GM21737 (cell line): ENCODE measurements around the gene MCM8.

Experiments
- ATAC-seq: cut with Tn5 transposase; IDR thresholded peaks from one replicate; pipeline ENCODE4 v1.9.1; 2021; ENCODE audit warnings: mild to moderate bottlenecking, moderate library complexity; ENCODE audit not compliant: unreplicated experiment

MCM8 gene

DNA sequence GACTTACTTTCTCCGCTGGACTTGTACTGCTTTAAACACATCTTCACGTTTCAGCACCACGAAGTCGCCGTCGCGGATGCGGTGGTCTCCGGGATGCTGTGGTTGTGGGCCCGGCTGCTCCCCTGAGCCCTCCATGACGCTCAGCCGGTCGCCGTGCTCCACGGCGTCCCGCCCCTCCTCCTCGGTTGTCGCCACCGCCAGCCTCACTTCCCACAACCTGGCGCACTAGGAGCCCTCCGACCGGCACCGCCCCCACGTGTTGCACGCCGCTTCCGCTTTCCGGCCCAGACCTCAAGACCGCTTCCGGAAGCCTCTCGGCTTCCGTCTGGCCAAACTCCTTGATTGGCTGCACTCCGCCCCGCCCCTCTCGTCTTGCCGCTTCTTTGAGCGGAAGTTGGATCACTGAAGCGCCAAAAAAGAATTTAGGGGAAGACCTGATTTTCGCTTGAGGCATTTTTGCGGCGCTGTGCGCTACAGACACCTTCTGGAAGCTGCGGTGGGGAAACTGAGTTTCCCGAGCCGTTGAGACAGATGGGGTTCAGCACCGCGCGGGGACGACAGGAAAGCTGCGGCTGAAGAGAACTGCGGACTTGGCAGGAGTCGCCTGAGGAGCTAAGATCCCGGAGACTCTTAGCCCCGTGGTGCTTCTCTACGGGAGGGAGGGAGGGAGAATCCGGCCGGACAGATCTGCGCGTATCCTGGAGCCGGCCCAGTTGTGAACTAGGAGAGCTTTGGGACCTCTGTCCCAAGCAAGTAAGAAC lies at the start of gene MCM8, which contains the start of gene TRMT6:
Gene MCM8, plus strand, starts transcription at position 382 of the 761 bp plus-strand sequence. CDS start 1,364 bp downstream, outside the sequence.
Gene TRMT6, minus strand, starts transcription at position 263 of the 761 bp plus-strand sequence. Its CDS starts 128 bp downstream, at position 135.
- peak; percentile 92 for ATAC-seq

DNA sequence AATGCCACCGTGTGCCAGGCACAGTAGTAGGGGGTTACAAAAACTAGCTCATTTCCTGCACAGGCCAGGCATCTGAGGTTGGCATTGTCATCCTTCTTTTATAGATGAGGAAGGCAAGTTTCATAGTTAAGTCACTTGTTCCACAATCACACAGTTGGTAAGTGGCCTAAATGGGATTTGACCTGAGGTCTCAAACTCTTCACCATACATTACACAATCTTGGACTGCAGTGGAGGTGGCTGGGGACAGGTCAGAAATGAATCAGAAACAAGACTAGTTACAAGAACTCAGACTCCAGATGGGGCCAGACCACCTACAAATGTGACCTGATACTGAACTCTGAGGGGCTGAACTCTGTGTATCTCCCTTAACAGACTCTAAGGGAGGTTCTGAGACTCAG lies 49.5 kb upstream of the MCM8 start:
- ATAC-seq: no peak

DNA sequence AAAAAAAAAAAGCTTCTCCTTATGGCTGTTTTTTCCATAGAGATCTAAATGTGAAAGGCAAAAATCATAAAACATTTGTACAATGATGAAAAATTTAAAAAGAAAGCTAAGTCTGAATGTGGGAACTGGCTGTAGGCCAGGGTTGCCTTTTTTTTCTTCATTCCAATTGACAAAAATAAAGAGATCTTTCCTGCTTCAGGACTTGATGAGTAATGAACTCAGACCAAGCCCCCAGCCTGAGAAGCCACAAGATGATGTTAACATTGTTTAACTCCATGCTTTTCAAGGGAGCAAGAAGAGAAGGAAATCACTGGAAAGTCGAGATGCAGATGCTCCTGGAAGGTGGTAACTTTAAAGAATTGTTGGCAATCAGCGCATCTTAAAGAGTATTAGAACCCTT lies 41.5 kb upstream of the MCM8 start:
- no peak for ATAC-seq

DNA sequence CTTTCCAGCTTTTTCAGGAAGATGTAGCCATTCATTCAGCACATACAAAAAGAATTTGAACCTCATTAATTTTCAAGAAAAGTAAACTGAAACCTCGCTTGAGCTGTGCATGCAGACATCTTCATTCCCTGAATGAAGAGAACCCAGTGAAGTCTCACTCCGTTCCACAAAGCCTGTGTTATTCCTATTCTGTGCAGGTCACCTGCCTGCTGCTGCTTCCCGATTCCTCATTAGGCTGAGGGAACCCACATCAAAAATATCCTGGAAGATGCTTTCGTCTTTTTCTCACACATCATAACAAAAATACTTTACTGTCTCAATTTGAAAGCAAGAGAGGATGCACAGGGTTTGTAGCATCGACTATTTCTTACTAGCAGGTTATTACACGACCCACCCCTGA lies 40.3 kb upstream of the MCM8 start:
- no peak for ATAC-seq

DNA sequence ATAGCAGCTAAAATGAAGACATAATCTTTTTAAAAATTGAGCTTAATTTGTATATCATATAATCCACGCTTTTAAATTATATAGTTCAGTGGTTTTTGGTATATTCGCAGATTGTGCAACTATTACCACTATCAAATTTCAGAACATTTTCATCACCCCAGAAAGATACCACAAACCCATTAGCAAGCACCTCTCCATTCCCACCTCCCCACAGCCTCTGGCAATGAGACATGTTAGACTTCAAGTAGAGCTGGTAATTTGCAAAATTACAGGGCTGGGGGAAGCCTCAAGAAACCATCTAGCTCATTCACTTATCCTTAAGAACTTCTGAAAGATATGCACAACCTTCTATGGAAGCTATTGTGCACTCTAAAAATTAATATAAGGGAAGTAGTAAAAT lies 37.3 kb upstream of the MCM8 start:
- ATAC-seq: no peak

DNA sequence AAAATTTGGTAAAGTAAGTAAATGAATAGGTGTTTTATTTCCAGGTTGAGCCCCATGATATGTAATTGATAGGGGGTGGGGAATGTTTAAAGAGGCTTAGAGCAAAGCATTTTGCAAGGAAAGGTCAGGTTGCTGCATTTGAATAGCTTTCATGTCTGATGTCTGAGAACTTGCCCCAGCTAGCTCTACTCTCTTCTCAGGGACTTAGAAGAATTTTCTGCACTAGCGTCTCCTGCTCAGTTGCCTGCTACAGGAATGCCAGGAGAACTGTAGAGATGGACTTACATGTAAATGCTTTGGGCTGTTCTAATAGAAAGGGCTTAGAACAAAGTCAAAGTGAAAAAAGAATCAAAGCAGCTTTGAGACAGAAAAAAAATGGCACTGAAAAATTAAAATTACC lies 35.6 kb upstream of the MCM8 start:
- no peak for ATAC-seq

DNA sequence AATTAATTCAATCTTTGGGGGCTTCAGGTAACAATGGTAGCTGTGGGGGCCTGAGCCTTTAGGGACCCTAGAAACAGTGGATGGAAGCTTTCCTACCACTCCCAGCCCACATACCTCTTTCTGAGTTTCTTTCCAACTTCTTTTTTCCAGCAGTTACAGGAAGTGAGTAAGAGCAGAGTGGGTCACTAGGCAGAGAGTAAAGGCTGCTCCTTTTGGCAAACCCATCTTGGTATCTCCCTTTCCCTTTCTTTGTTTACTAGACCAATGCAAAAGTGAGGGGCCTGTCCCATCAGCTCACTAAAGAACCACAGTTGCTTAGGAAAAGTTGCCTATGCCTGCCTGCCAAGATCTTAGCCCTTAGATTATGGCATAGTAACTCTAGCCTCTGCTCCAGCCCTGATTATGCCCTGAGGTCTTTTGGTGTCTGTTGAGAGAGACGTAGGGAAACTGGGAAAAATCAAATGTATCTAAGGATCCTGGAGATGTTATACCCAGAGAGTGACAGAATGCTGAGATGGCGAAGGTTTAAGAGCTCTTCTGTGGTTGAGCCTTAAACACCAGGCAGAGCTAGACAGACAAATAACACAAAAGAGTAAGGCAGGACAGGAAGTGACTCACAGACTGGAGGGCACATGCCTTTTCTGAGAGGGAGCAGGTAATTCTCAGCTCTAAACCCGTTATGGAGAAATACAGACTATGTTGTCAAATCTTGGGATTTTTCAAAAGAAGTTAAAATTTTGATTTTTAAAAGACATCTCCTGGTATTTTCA lies 31.4 kb upstream of the MCM8 start:
- ATAC-seq: no peak

DNA sequence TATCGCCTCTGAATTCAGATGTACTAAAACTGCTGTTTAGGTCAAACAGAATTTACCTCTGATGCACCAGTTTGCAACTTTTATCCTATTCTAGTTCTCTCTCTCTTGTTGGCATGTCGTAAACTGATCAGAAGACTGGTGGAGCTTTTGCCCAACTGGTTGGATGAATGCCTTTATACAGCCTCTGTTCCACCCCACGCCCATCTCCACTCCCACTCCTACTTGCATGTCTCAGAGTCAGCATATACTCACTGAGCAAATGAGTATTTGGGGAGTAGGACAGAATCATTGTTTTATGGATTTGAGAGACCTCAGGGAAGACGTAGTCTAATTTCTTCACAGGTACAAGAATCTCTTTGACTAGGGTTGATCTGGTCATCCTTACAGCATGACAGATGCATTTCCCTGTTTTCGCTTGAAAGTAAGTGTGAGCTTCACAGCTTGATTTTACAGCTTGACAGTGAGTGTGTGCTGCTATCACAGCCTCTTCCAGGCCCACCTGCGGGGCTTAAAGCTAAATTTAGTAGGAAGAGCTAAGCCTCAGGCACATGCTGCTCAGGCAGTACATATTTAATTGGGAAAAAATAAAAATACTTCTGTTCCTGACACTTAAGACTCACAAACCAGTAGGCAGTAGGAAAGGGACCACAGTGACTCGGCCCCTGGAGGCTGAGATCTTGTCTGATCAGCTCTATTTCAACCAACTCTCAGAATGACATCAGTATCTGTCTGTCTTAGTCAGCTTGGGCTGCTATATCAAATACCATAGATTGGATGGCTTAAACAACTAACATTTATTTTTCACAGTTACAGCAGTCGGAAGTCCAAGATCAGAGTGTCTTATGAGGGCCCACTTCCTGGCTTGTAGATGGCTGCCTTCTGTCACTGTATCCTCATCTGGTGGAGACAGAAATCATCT lies 30.6 kb upstream of the MCM8 start:
- ATAC-seq: no peak

DNA sequence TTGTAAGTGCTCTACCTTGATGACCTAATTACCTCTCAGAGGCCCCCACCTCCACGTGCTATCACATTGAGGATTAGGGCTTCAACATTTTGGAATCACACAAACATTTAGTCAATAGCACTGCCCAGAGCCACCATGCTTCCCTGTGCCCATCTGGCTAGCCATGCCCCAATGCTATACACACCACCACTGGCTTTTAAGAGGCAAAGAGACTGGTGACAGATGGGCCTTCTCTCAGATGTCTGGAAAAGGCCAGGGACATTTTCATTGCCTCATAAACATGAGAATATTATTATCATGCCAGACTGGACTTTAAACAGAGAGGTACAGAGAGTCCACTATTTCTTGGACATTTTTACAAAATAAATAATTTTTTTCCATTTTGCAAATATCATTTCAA lies 29.9 kb upstream of the MCM8 start:
- no peak for ATAC-seq

DNA sequence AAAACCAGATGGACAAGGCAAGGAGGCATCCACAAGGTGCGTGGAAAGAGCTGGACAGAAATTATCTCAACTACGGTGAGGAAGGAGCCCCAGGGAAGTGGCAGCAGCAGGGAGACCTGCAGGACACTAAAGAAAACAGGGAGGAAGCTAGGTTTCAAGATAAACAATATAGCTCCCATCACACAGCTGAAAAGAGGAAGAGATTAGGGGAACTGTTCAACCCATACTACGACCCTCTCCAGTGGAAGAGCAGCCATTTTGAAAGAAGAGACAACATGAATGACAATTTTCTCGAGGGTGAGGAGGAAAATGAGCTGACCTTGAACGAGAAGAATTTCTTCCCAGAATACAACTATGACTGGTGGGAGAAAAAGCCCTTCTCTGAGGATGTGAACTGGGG lies 27.0 kb upstream of the MCM8 start:
- ATAC-seq: no peak

DNA sequence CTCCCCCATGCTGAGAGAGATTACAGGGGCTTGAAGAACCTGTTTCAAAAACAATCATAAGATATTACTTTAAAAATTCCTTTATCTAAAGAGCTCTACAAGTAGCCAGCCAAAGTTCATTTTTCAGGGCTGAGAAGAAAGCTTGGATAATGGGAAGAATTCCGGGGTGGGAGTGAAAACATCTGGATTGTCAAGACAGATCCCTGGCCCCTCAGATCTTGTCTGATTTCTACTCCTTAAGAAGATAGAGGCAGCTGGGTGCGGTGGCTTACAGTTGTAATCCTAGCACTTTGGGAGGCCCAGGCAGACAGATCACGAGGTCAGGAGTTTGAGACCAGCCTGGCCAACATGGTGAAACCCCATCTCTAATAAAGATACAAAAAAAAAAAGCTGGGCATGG lies 24.9 kb upstream of the MCM8 start:
- no peak for ATAC-seq

DNA sequence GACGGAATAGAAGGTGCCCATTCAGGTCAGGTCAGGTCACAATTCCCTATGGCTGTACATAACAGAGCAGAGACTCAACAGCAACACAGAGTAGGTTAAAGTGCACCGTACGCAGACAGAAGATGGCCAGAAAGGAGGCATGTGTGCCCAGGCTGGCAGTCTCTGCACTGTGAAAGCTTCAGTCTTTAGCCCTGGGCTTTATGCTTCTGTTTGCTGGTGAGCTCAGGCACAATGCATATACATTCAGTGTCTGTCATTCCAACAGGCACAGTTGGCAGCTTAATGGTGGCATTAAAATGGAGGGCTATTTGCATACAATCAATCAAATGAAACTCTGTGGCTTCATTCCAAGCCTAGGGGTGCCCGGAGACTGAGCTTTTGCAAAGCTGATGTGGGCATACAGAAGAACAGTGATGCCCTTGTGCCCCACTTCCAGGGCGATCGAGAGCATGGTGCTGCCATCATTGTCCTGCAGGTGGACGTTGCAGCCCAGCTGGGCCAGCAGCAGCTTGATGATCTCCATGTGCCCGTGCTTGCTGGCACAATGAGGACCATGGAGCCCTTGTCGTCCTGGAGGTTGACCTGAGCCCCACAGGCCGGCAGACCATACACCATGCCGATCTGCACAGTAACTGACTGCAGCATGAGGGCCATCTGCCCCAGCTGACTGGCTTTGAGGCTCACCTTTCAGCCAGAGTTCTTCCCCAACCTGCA lies 22.5 kb upstream of the MCM8 start:
- ATAC-seq: no peak

DNA sequence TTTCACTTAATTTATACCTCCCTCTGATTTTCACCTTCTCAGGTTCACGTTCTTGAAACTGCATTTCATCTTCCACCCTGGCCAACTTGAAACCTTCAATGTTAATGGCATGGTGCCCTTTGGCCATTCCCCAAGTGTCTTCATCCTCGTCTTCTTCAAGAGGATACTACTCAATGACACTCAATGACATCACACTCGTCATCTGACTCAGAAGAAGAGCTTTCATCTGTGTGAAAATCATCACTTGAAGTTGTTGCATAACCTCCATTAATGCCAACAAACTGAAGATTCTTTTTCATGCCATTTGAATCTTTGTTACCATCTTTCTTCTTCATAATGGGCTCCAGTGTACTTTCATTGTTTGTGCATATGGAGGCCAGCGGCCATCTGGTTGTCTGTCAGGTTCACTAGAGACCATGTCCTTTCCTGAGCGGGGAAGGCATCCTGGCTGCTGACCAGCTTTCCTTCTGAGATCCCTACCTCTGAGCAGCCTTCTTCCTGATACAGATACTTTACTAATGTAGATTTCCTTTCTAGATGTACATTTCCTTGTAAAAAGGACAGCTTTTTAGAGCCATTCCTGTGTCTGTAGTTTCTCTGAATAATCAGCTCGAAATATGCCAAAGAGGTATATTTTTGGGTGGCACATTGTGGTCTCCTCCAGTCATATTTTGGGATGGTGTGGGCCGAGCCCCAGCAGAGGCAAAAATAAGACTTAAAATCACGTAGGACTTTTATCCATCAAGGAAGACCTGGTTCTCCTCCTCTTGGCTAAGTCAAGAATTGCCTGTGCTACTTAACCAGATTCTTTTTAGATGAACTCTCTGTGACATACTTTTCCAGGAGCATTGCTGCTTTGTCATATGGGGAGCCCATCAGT lies 21.4 kb upstream of the MCM8 start:
- ATAC-seq: no peak

DNA sequence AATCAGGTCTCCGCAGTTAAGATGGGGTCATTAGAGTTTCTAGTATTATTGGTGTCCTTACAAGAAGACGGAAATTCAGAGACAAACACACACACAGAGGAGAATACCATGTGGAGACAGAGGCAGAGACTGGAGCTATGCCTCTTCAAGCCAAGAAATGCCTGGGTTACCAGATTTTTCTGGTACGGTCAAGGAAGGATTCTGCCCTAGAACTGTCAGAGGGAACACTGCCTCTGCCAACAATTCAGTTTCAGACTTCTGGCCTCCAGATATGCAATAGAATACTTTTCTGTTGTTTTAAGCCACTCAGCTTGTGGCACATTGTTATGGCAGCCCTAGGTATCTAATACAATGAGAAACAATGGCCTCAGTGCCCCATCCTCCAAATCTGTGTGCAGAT lies 19.0 kb upstream of the MCM8 start:
- ATAC-seq: no peak

DNA sequence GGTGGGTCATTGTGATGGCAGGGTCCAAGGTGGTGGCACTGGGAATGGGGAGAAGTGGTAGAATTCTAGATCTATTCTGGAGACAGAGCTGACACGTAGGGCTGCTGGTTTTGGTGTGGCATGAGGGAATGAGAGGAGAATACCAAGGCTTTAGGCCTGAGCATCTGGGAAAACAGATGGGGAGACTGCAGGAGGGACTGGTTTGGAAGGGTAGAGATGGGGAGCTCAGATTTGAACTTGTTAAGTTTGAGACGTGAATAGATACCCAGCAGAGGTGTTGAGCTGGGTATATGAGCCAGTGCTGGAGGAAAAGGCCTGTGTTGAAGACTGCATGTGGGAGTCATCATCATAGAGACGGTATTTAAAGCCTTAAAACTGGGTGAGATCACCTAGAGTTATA lies 17.7 kb upstream of the MCM8 start:
- no peak for ATAC-seq

DNA sequence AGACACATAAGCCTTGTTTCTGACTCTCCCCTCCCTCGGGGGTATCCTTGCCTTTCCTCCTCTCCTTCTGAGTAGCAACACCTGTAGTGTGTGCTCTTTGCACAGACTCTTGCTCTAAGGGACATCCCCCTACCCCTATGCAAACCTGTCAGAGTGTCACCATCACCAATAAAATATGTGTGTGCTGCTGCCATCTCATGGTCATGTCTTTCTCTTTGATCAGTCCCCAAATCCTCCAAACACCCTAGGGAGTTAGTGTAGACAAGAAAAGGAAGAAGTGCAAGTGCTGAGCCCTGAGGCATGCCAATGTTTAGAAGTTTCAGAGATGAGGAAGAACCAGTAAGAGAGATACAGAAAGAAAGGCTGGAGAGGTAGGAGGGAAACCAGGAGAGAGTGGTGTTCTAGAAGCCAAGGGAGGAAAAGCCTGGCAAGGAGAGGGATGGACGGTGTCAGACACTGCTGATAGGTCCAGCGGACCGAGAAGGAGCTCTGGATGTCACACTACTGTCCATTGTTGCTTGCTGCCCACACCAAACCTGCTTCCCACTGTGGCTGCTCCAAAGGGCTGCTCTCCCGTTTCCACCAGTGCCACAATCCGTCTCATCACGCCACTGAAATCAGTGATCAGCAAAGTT lies 16.5 kb upstream of the MCM8 start:
- no peak for ATAC-seq

DNA sequence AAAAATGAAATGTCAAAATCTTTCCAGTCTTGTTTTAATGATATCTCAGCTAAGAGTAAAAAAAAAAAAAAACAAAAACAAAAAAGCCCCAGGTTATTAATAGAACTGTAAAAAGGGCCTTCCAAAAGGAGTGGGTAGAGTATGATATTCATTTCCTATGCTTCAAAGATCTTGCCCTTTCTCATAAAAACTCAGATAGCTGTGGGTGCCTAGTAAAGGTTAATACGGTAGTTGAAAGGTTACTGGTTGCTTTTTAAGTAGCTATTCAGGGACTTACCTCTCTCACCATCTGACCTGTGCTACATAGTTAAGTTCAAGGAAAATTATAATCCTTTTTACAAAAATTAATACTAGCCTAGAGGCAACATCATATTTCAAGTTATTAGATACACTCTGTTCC lies 15.1 kb upstream of the MCM8 start:
- ATAC-seq: no peak

DNA sequence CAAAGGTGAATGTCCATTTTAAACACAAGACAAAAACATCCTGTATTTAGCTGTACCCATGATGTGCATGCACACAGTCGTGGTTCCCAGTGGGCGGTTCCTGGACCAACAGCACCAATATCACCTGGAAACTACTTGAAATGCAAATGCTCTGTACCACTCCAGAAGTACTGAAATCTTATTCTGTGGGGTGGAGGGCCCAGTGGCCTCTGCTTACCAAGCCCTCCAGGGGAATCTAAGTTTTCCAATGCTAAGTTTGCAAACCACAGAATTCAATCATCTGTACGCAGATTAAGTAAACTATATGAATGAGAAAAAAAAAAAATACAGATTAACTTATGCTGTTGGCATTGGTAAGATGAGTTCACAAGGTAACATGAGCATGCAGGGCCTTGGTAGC lies 14.2 kb upstream of the MCM8 start:
- ATAC-seq: no peak

DNA sequence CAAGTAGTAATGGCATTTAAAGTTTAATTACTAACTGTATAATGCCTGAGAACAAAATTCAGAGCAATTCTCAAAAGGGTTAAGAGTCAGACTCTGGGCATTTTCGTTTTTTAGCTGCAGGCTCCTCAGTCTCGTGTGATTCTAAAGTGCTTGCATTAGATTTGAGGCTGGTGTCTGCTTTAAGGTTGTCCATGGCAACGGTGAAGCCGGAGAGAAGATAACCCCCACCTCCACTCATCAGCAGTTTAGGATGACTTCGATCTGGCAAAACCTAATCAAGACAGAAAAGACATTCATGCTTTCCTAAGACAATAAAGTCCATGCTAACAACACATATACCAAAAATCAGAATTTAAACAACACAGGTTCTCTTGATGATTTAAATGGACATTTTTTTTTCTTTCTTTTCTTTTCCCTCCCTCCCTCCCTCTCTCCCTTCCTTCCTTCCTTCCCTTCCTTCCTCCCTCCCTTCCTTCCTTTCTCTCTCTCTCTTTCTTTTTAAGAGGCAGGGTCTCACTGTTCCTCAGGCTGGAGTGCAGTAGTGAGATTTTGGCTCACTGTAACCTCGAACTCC lies 11.9 kb upstream of the MCM8 start:
- no peak for ATAC-seq
